Fibroblast of lung (primary cell): ENCODE measurements around the gene NCAN. TPM values are rescaled to one million over a fixed set of nuclear protein-coding genes. Genes with fewer than 3 reads are reported as not detected.
"Not testable (repeated sequence)": the region's sequence is repeated elsewhere in the genome, so short reads cannot be mapped to it uniquely, and the experiment has no call there.

Experiments used
- DNase-seq, 2 donors: peaks; one replicate each; pipeline versions ENCODE4 v3.0.0 to v3.0.0-alpha.2; 2010; ENCODE audit warnings: low read depth in 2 of 2
- H2AFZ ChIP-seq: 2 replicates; pipeline ENCODE4 v1.5.1; 2012; ENCODE audit warnings: low read length, control low read depth, inconsistent platforms
- H3K27ac ChIP-seq: 2 replicates; pipeline ENCODE4 v1.5.1; 2011; ENCODE audit warnings: low read length, control low read depth; ENCODE audit not compliant: insufficient read depth
- H3K27me3 ChIP-seq: 2 replicates; pipeline ENCODE4 v1.5.1; 2011; ENCODE audit warnings: mild to moderate bottlenecking, low read length; ENCODE audit not compliant: control insufficient read depth, insufficient read depth
- H3K36me3 ChIP-seq: 2 replicates; pipeline ENCODE4 v1.5.1; 2011; ENCODE audit warnings: low read length; ENCODE audit not compliant: control insufficient read depth, insufficient read depth
- H3K4me1 ChIP-seq: 2 replicates; pipeline ENCODE4 v1.5.1; 2011; ENCODE audit warnings: low read length; ENCODE audit not compliant: control insufficient read depth, insufficient read depth; ENCODE audit errors: extremely low read depth
- H3K4me2 ChIP-seq: 2 replicates; pipeline ENCODE4 v1.5.1; 2011; ENCODE audit warnings: low read length, control low read depth; ENCODE audit not compliant: insufficient read depth; ENCODE audit errors: extremely low read depth
- H3K4me3 ChIP-seq, 4 experiments: fragments of 200-600 bp in 1 of 4; sonication (generic) in 1 of 4; replicated peaks in 1 of 4; 2 replicates each; pipeline ENCODE4 v1.5.1; 2011 to 2016; ENCODE audit warnings: low read length in 4 of 4, low read depth in 3 of 4, mild to moderate bottlenecking in 3 of 4, control low read depth in 2 of 4, inconsistent platforms in 1 of 4, mixed read lengths in 1 of 4; ENCODE audit not compliant: insufficient read depth in 1 of 4; ENCODE audit errors: control extremely low read depth in 1 of 4
- H3K79me2 ChIP-seq: 2 replicates; pipeline ENCODE4 v1.5.1; 2012; ENCODE audit warnings: mild to moderate bottlenecking, low read length, inconsistent platforms; ENCODE audit not compliant: control insufficient read depth, insufficient read depth
- H3K9ac ChIP-seq: 2 replicates; pipeline ENCODE4 v1.5.1; 2011; ENCODE audit warnings: mild to moderate bottlenecking, low read length, control low read depth; ENCODE audit not compliant: insufficient read depth
- H3K9me3 ChIP-seq: 2 replicates; pipeline ENCODE4 v1.5.1; 2012; ENCODE audit warnings: low read depth, low read length; ENCODE audit not compliant: control insufficient read depth, insufficient read depth
- H4K20me1 ChIP-seq: 2 replicates; pipeline ENCODE4 v1.5.1; 2011; ENCODE audit warnings: low read length; ENCODE audit not compliant: control insufficient read depth, insufficient read depth; ENCODE audit errors: extremely low read depth
- EZH2 ChIP-seq: IDR thresholded peaks from 2 replicates; pipeline ENCODE4 v1.5.1; 2012; ENCODE audit warnings: low read length, control low read depth, mild to moderate bottlenecking; ENCODE audit errors: missing control alignments
- polyA plus RNA-seq, 2 donors: library from polyadenylated mRNA; depleted of rRNA in 1 of 2; stranded (reverse) in 1 of 2; unstranded in 1 of 2; fragments of >200 nt; gene quantifications; 2 replicates each; pipeline ENCODE4 v1.2.1, GENCODE V29; 2011 to 2012; ENCODE audit warnings: missing spikeins in 1 of 2
- total RNA-seq: library from RNA; depleted of rRNA; stranded (reverse); fragments of >200 nt; gene quantifications from 2 replicates; pipeline ENCODE4 v1.2.1, GENCODE V29; 2014
- TF ChIP-seq, protein P1 (sequence below), 2 donors: IDR thresholded peaks in 1 of 2; conservative IDR thresholded peaks in 1 of 2; 1 replicate in 1 of 2; 2 replicates in 1 of 2; pipeline ENCODE4 v1.5.1; 2011 to 2012; ENCODE audit warnings: low read length in 2 of 2, control low read depth in 1 of 2, inconsistent platforms in 1 of 2, low read depth in 1 of 2, mild to moderate bottlenecking in 1 of 2

Gene NCAN
- total and polyA plus RNA-seq, 2 donors (not counting 1 experiment from before 2014, with no cell fraction given), result under 0.01 TPM; not detected in 1

DNA sequence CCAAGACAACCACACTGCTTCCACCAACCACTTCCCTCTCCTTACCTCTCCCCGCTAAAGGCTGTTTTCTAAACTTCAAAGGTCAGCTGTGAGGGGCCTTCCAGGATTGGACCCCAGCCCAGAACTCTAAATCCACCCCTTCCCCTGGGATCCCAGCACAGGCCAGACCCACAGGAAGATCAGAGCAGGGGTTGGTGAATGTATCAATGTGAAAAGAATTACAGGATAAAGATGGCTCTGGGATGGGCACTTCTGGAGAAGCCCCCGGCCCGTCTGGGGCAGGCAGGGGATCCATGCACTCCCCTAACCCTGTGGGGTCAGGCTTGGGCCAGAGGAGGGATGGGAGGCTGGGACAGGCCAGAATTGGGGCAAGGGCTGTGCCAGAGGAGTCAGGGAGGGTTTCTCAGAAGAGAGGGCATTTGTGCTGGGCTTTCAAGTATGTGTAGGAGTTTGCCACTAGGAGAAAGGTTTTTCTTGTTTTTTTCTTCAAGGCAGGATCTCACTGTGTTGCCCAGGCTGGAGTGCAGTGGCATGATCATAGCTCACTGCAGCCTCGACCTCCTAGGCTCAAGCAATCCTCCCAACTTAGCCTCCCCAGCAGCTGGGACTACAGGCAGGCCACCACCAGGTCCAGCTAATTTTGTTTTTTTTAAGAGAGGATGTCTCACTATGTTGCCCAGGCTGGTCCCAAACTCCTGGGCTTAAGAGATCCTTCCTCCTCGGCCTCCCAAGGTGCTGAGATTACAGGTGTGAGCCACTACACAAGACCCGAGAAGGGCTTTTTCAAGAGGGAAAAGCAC, 40.7 kb upstream of the NCAN start:
- Histone ChIP-seq H3K79me2 (no peaks in the 10 kb centered on the region), H4K20me1 (no peaks in the 10 kb centered on the region), H3K9ac (no peak overlapping the region), H3K4me1 (peaks cover 3% of the 10 kb centered on the region), H3K27me3 (no peaks in the 10 kb centered on the region), H3K9me3 (no peaks in the 10 kb centered on the region), H3K27ac (no peak overlapping the region), H2AFZ (no peak overlapping the region), H3K4me2 (no peak overlapping the region), H3K36me3 (no peaks in the 10 kb centered on the region), H3K4me3 (no peak overlapping the region)
- TF ChIP-seq, protein P1, sequence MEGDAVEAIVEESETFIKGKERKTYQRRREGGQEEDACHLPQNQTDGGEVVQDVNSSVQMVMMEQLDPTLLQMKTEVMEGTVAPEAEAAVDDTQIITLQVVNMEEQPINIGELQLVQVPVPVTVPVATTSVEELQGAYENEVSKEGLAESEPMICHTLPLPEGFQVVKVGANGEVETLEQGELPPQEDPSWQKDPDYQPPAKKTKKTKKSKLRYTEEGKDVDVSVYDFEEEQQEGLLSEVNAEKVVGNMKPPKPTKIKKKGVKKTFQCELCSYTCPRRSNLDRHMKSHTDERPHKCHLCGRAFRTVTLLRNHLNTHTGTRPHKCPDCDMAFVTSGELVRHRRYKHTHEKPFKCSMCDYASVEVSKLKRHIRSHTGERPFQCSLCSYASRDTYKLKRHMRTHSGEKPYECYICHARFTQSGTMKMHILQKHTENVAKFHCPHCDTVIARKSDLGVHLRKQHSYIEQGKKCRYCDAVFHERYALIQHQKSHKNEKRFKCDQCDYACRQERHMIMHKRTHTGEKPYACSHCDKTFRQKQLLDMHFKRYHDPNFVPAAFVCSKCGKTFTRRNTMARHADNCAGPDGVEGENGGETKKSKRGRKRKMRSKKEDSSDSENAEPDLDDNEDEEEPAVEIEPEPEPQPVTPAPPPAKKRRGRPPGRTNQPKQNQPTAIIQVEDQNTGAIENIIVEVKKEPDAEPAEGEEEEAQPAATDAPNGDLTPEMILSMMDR (conservative IDR thresholded peaks at IDR 0.05 in 1 of 2, IDR thresholded peaks at IDR 0.05 in 1 of 2; ENCODE audit: low read depth in 1 of 2, low read length in 2 of 2), result no peak
- no peak for TF ChIP-seq EZH2
- DNase-seq, result peak in 1 of 2 donors; percentile 11

DNA sequence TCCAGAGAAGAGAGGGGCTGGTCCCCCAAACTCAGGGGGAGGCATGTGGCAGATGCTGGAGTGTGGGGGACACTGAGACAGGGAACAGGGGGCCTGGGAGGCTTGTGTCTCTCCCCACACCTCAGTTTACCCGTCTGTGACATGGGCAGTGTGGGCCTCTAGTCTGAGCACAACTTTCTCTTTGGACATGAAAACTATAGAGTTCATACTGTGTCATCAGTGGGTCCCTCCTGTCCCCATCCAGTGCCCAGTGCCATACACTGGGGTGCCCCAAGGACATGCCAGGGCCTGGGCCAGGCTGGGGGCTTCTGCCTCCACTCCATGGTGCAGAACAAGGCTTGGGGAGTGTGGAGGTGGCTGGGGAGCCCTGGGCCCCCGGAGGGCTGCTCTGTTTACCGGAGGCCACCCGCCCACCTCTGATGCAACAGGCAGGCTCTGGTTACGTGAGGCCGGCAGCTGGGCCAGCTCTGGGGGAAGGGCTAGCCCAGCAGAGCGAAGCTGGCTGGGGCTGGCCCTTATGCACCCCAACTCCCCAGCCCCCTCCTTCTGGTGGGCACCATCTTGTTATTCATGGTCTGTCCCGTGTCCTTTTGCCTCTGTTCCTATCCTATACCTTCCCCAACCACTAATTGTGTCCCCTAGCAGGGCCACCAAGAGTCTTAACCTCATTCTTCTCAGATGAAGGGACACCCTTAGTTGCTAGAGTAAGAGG, 39.8 kb upstream of the NCAN start:
- Histone ChIP-seq H3K27ac (no peak overlapping the region), H3K9me3 (no peaks in the 10 kb centered on the region), H3K79me2 (no peaks in the 10 kb centered on the region), H3K4me1 (peaks cover 3% of the 10 kb centered on the region), H3K36me3 (peaks cover 2% of the 10 kb centered on the region), H2AFZ (no peak overlapping the region), H3K27me3 (no peaks in the 10 kb centered on the region), H4K20me1 (no peaks in the 10 kb centered on the region), H3K9ac (no peak overlapping the region), H3K4me2 (no peak overlapping the region), H3K4me3 (no peak overlapping the region)
- peak; percentile 31 to 77 for DNase-seq
- no peak for TF ChIP-seq EZH2
- TF ChIP-seq, protein P1 (conservative IDR thresholded peaks at IDR 0.05 in 1 of 2, IDR thresholded peaks at IDR 0.05 in 1 of 2; ENCODE audit: low read depth in 1 of 2, low read length in 2 of 2), result no peak

DNA sequence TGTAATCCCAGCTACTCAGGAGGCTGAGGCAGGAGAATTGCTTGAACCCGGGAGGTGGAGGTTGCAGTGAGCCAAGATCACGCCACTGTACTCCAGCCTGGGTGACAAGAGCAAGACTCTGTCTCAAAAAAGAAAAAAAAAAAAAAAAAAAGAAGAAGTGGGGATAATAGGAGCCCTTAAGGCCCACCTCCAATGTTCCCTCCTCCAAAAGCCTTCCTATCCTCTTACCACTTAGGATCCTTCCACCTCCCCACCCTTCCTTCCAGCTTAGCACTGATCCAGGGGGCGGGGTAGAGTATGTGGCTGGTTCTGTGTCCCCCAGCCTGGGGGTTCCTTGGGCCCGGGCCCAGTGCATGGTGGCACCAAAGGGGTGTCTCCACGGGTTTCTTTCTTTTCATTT, 38.5 kb upstream of the NCAN start:
- H3K4me3 ChIP-seq, H3K9me3 ChIP-seq, H3K36me3 ChIP-seq, H3K4me1 ChIP-seq, H3K79me2 ChIP-seq, H3K9ac ChIP-seq, H3K27ac ChIP-seq, H3K4me2 ChIP-seq, H3K27me3 ChIP-seq, H2AFZ ChIP-seq, DNase-seq, H4K20me1 ChIP-seq: not testable (repeated sequence)
